Left renal pelvis (tissue), 4 donors: ENCODE measurements around the gene EXOC6B. TPM values are rescaled to one million over a fixed set of nuclear protein-coding genes. Genes with fewer than 3 reads are reported as not detected.

Source experiments
- DNase-seq, 4 donors: peaks; one replicate each; pipeline ENCODE4 v3.0.0-alpha.2; 2013; ENCODE audit warnings: low read depth in 4 of 4, low spot score in 3 of 4
- polyA plus RNA-seq, 4 donors: library from polyadenylated mRNA; unstranded; fragments of 120-200 nt; gene quantifications; one replicate each; pipeline ENCODE4 v1.2.1, GENCODE V29; 2013; ENCODE audit not compliant: insufficient read length in 4 of 4

Gene EXOC6B
- polyA plus RNA-seq, 4 donors: 21.9 to 25.3 (median 24.0) TPM

- no peak for DNase-seq
Measured at GRCh38 chr2:72796766-72797165, 29.1 kb downstream of the EXOC6B start.

GRCh38 chr2:72794572-72794971, 31.3 kb downstream of the EXOC6B start:
- DNase-seq: no peak

- DNase-seq: no peak
Measured at GRCh38 chr2:72793798-72794440, 31.9 kb downstream of the EXOC6B start.

GRCh38 chr2:72789241-72789640, 36.6 kb downstream of the EXOC6B start:
- DNase-seq: no peak

- no peak for DNase-seq
Measured at GRCh38 chr2:72788756-72789155, 37.1 kb downstream of the EXOC6B start.

- no peak for DNase-seq
Measured at GRCh38 chr2:72785517-72785916, 40.3 kb downstream of the EXOC6B start.

- DNase-seq: no peak
Measured at GRCh38 chr2:72782520-72782919, 43.3 kb downstream of the EXOC6B start.

GRCh38 chr2:72781480-72781879, 44.4 kb downstream of the EXOC6B start:
- no peak for DNase-seq

- DNase-seq: no peak
Measured at GRCh38 chr2:72780477-72780876, 45.4 kb downstream of the EXOC6B start.

GRCh38 chr2:72779495-72779894, 46.3 kb downstream of the EXOC6B start:
- DNase-seq: no peak

GRCh38 chr2:72778410-72778809, 47.4 kb downstream of the EXOC6B start:
- no peak for DNase-seq

- DNase-seq: peak; percentile 36 to 59 (median 51)
Measured at GRCh38 chr2:72770879-72771461, 54.9 kb downstream of the EXOC6B start.

- no peak for DNase-seq
Measured at GRCh38 chr2:72765997-72766609, 59.7 kb downstream of the EXOC6B start.

- DNase-seq: no peak
Measured at GRCh38 chr2:72762276-72762675, 63.6 kb downstream of the EXOC6B start.

GRCh38 chr2:72759755-72760154, 66.1 kb downstream of the EXOC6B start:
- DNase-seq: no peak

- DNase-seq: peak in 1 of 4 donors; percentile 23
Measured at GRCh38 chr2:72757177-72757775, 68.6 kb downstream of the EXOC6B start.

- no peak for DNase-seq
Measured at GRCh38 chr2:72755647-72756423, 70.0 kb downstream of the EXOC6B start.

GRCh38 chr2:72754628-72755320, 71.1 kb downstream of the EXOC6B start:
- DNase-seq: no peak

GRCh38 chr2:72750977-72751639, 74.7 kb downstream of the EXOC6B start:
- no peak for DNase-seq

GRCh38 chr2:72750466-72750865, 75.4 kb downstream of the EXOC6B start:
- DNase-seq: no peak
